Measurements from ENCODE around the gene GOLPH3L. TPM values are rescaled to one million over a fixed set of nuclear protein-coding genes. Genes with fewer than 3 reads are reported as not detected.

Gene GOLPH3L
- total RNA-seq, 1 donor from 2014 or later = 14.7 TPM

GRCh38 chr1:150683914-150684313 is 13.0 kb downstream of the GOLPH3L start:
- Histone ChIP-seq H3K27me3 (no peaks in the 10 kb centered on the region), H3K36me3 (peaks cover 6 to 11% of the 10 kb centered on the region in 2 donors), H3K4me3 (no peak overlapping the region), H3K4me1 (no peaks in the 10 kb centered on the region), H3K9me3 (no peaks in the 10 kb centered on the region), H3K27ac (no peak overlapping the region)
- intact Hi-C loops (cut with DNase I) = no loop called here
- no peak for DNase-seq (ENCODE audit: low spot score in 2 of 2)
- TF ChIP-seq CTCF (IDR thresholded peaks at IDR 0.05) = no peak

GRCh38 chr1:150678988-150679387 is 18.0 kb downstream of the GOLPH3L start:
- Histone ChIP-seq H3K4me3 (no peak overlapping the region), H3K27ac (no peak overlapping the region), H3K27me3 (no peaks in the 10 kb centered on the region), H3K9me3 (no peaks in the 10 kb centered on the region), H3K36me3 (peaks cover 5 to 17% of the 10 kb centered on the region in 2 donors), H3K4me1 (no peaks in the 10 kb centered on the region)
- intact Hi-C loops (cut with DNase I) = no loop called here
- no peak for TF ChIP-seq CTCF (IDR thresholded peaks at IDR 0.05)
- DNase-seq (ENCODE audit: low spot score in 2 of 2) = no peak

GRCh38 chr1:150674881-150675280 is 22.1 kb downstream of the GOLPH3L start:
- H3K36me3 ChIP-seq = peaks cover 2 to 11% of the 10 kb centered on the region in 2 donors
- H3K27ac ChIP-seq = no peak overlapping the region
- no peak for TF ChIP-seq CTCF (IDR thresholded peaks at IDR 0.05)
- H3K4me3 ChIP-seq = no peak overlapping the region
- intact Hi-C loops (cut with DNase I) = no loop called here
- no peaks in the 10 kb centered on the region for H3K27me3 ChIP-seq
- H3K4me1 ChIP-seq = no peaks in the 10 kb centered on the region
- no peaks in the 10 kb centered on the region for H3K9me3 ChIP-seq
- no peak for DNase-seq (ENCODE audit: low spot score in 2 of 2)

GRCh38 chr1:150663321-150663720 is 33.6 kb downstream of the GOLPH3L start:
- H3K9me3 ChIP-seq = no peaks in the 10 kb centered on the region
- H3K36me3 ChIP-seq = peaks cover 24 to 45% of the 10 kb centered on the region in 2 donors
- H3K27ac ChIP-seq = no peak overlapping the region
- no peaks in the 10 kb centered on the region for H3K4me1 ChIP-seq
- H3K27me3 ChIP-seq = no peaks in the 10 kb centered on the region
- no peak for TF ChIP-seq CTCF (IDR thresholded peaks at IDR 0.05)
- H3K4me3 ChIP-seq = no peak overlapping the region
- intact Hi-C loops (cut with DNase I) = no loop called here
- DNase-seq (ENCODE audit: low spot score in 2 of 2) = no peak

GRCh38 chr1:150662811-150663210 is 34.1 kb downstream of the GOLPH3L start:
- Histone ChIP-seq H3K27me3 (no peaks in the 10 kb centered on the region), H3K4me1 (no peaks in the 10 kb centered on the region), H3K27ac (no peak overlapping the region), H3K9me3 (no peaks in the 10 kb centered on the region), H3K4me3 (no peak overlapping the region), H3K36me3 (peaks cover 24 to 50% of the 10 kb centered on the region in 2 donors)
- TF ChIP-seq CTCF (IDR thresholded peaks at IDR 0.05) = no peak
- no peak for DNase-seq (ENCODE audit: low spot score in 2 of 2)
- intact Hi-C loops (cut with DNase I) = no loop called here

- H3K27ac ChIP-seq = no peak overlapping the region
- peaks cover 24 to 54% of the 10 kb centered on the region in 2 donors for H3K36me3 ChIP-seq
- H3K4me1 ChIP-seq = no peaks in the 10 kb centered on the region
- H3K4me3 ChIP-seq = no peak overlapping the region
- DNase-seq (ENCODE audit: low spot score in 2 of 2) = no peak
- intact Hi-C loops (cut with DNase I) = no loop called here
- TF ChIP-seq CTCF (IDR thresholded peaks at IDR 0.05) = no peak
- no peaks in the 10 kb centered on the region for H3K27me3 ChIP-seq
- no peaks in the 10 kb centered on the region for H3K9me3 ChIP-seq
Measured at GRCh38 chr1:150661156-150661555, 35.8 kb downstream of the GOLPH3L start.
